Naive B cell (primary cell): ENCODE measurements around the gene MTCL3.

Source experiments
- ATAC-seq, 2 donors: fragments of 150-1000 bp; cut with Tn5 transposase; 2 replicates each; pipeline ENCODE4 v1.10.0; 2021; ENCODE audit warnings: low read depth in 2 of 2, mild to moderate bottlenecking in 2 of 2, moderate library complexity in 2 of 2
- DNase-seq: peaks from one replicate; pipeline ENCODE4 v3.0.0; 2022
- H3K27ac Mint-ChIP-seq, 6 donors: one replicate each; pipeline ENCODE4 v1.8.0; 2020 to 2022; ENCODE audit warnings: mild to moderate bottlenecking in 6 of 6, mixed read lengths in 6 of 6, moderate library complexity in 5 of 6, inconsistent platforms in 2 of 6
- H3K27me3 Mint-ChIP-seq, 3 donors: one replicate each; pipeline ENCODE4 v1.8.0; 2021 to 2022; ENCODE audit warnings: mixed read lengths in 3 of 3, mild to moderate bottlenecking in 1 of 3
- H3K36me3 Mint-ChIP-seq, 2 donors: one replicate each; pipeline ENCODE4 v1.8.0; 2020 to 2022; ENCODE audit warnings: mixed read lengths in 2 of 2, inconsistent platforms in 1 of 2, mild to moderate bottlenecking in 1 of 2
- H3K4me1 Mint-ChIP-seq, 3 donors: one replicate each; pipeline ENCODE4 v1.8.0; 2020 to 2022; ENCODE audit warnings: mixed read lengths in 3 of 3, inconsistent platforms in 1 of 3, mild to moderate bottlenecking in 1 of 3, moderate library complexity in 1 of 3
- H3K4me3 Mint-ChIP-seq, 8 donors: one replicate each; pipeline ENCODE4 v1.8.0; 2020 to 2022; ENCODE audit warnings: mild to moderate bottlenecking in 8 of 8, mixed read lengths in 8 of 8, moderate library complexity in 8 of 8, inconsistent platforms in 2 of 8
- H3K9me3 Mint-ChIP-seq, 7 donors: one replicate each; pipeline ENCODE4 v1.8.0; 2020 to 2022; ENCODE audit warnings: mixed read lengths in 7 of 7, mild to moderate bottlenecking in 5 of 7, inconsistent platforms in 2 of 7, moderate library complexity in 1 of 7

Gene MTCL3

GRCh38 chr6:127458222-127458621 is 60.9 kb downstream of the MTCL3 start:
- ATAC-seq, result no peak
- Mint-ChIP-seq H3K36me3 (no peaks in the 10 kb centered on the region), H3K4me1 (no peaks in the 10 kb centered on the region), H3K27me3 (peaks cover 0 to 6% (median 0%) of the 10 kb centered on the region in 3 donors), H3K27ac (no peak overlapping the region), H3K4me3 (no peak overlapping the region), H3K9me3 (no peaks in the 10 kb centered on the region)
- DNase-seq, result no peak

- Mint-ChIP-seq H3K27me3 (peaks cover 0 to 6% (median 0%) of the 10 kb centered on the region in 3 donors), H3K4me3 (no peak overlapping the region), H3K36me3 (no peaks in the 10 kb centered on the region), H3K4me1 (no peaks in the 10 kb centered on the region), H3K27ac (no peak overlapping the region), H3K9me3 (no peaks in the 10 kb centered on the region)
- ATAC-seq, result no peak
- DNase-seq, result no peak
Measured at GRCh38 chr6:127457456-127458064, 61.6 kb downstream of the MTCL3 start.

- ATAC-seq (no peak), DNase-seq (no peak)
- H3K27me3 Mint-ChIP-seq, result peaks cover 0 to 10% (median 0%) of the 10 kb centered on the region in 3 donors
- no peaks in the 10 kb centered on the region for H3K36me3 Mint-ChIP-seq
- no peak overlapping the region for H3K4me3 Mint-ChIP-seq
- no peak overlapping the region for H3K27ac Mint-ChIP-seq
- H3K9me3 Mint-ChIP-seq, result no peaks in the 10 kb centered on the region
- no peaks in the 10 kb centered on the region for H3K4me1 Mint-ChIP-seq
Measured at GRCh38 chr6:127456465-127456864, 62.7 kb downstream of the MTCL3 start.

- Mint-ChIP-seq H3K4me3 (no peak overlapping the region), H3K27me3 (peaks cover 0 to 11% (median 0%) of the 10 kb centered on the region in 3 donors), H3K27ac (no peak overlapping the region), H3K4me1 (no peaks in the 10 kb centered on the region), H3K36me3 (no peaks in the 10 kb centered on the region), H3K9me3 (no peaks in the 10 kb centered on the region)
- no peak for DNase-seq
- ATAC-seq, result no peak
Measured at GRCh38 chr6:127453845-127454619, 65.1 kb downstream of the MTCL3 start.

GRCh38 chr6:127452803-127453202 is 66.3 kb downstream of the MTCL3 start:
- Mint-ChIP-seq H3K36me3 (peaks cover 0 to 3% of the 10 kb centered on the region in 2 donors), H3K9me3 (no peaks in the 10 kb centered on the region), H3K27ac (no peak overlapping the region), H3K4me3 (no peak overlapping the region), H3K27me3 (peaks cover 0 to 11% (median 0%) of the 10 kb centered on the region in 3 donors), H3K4me1 (no peaks in the 10 kb centered on the region)
- no peak for ATAC-seq
- DNase-seq, result no peak

GRCh38 chr6:127451388-127451787 is 67.7 kb downstream of the MTCL3 start:
- Mint-ChIP-seq H3K27me3 (peaks cover 0 to 11% (median 0%) of the 10 kb centered on the region in 3 donors), H3K4me3 (no peak overlapping the region), H3K36me3 (peaks cover 0 to 4% of the 10 kb centered on the region in 2 donors), H3K4me1 (no peaks in the 10 kb centered on the region), H3K9me3 (no peaks in the 10 kb centered on the region), H3K27ac (no peak overlapping the region)
- no peak for ATAC-seq
- no peak for DNase-seq

GRCh38 chr6:127447780-127448179 is 71.4 kb downstream of the MTCL3 start:
- no peak for ATAC-seq
- no peak overlapping the region for H3K4me3 Mint-ChIP-seq

GRCh38 chr6:127446356-127446755 is 72.8 kb downstream of the MTCL3 start:
- peaks cover 0 to 4% of the 10 kb centered on the region in 2 donors for H3K36me3 Mint-ChIP-seq
- ATAC-seq (no peak), DNase-seq (no peak)
- no peaks in the 10 kb centered on the region for H3K4me1 Mint-ChIP-seq
- H3K4me3 Mint-ChIP-seq, result no peak overlapping the region
- no peak overlapping the region for H3K27ac Mint-ChIP-seq
- no peaks in the 10 kb centered on the region for H3K9me3 Mint-ChIP-seq
- H3K27me3 Mint-ChIP-seq, result peaks cover 0 to 7% (median 0%) of the 10 kb centered on the region in 3 donors

More at GRCh38 chr6:127447780-127448179, 71.4 kb downstream of the MTCL3 start:
- peaks cover 0 to 4% of the 10 kb centered on the region in 2 donors for H3K36me3 Mint-ChIP-seq
- peaks cover 0 to 7% (median 5%) of the 10 kb centered on the region in 3 donors for H3K27me3 Mint-ChIP-seq
- no peak overlapping the region for H3K27ac Mint-ChIP-seq
- H3K9me3 Mint-ChIP-seq, result no peaks in the 10 kb centered on the region
- no peak for DNase-seq
- no peaks in the 10 kb centered on the region for H3K4me1 Mint-ChIP-seq

GRCh38 chr6:127441881-127442280 is 77.3 kb downstream of the MTCL3 start:
- Mint-ChIP-seq H3K27ac (no peak overlapping the region), H3K36me3 (no peaks in the 10 kb centered on the region), H3K27me3 (peaks cover 4 to 12% (median 6%) of the 10 kb centered on the region in 3 donors)

GRCh38 chr6:127439718-127440117 is 79.4 kb downstream of the MTCL3 start:
- H3K27ac Mint-ChIP-seq, result no peak overlapping the region
- no peak overlapping the region for H3K4me3 Mint-ChIP-seq
- H3K9me3 Mint-ChIP-seq, result no peaks in the 10 kb centered on the region
- ATAC-seq (no peak), DNase-seq (no peak)
- H3K4me1 Mint-ChIP-seq, result no peaks in the 10 kb centered on the region
- H3K27me3 Mint-ChIP-seq, result peaks cover 4 to 12% (median 6%) of the 10 kb centered on the region in 3 donors
- no peaks in the 10 kb centered on the region for H3K36me3 Mint-ChIP-seq

More at GRCh38 chr6:127441881-127442280, 77.3 kb downstream of the MTCL3 start:
- H3K4me1 Mint-ChIP-seq, result no peaks in the 10 kb centered on the region
- H3K4me3 Mint-ChIP-seq, result no peak overlapping the region
- no peaks in the 10 kb centered on the region for H3K9me3 Mint-ChIP-seq
- no peak for DNase-seq
- no peak for ATAC-seq

GRCh38 chr6:127436578-127437110 is 82.5 kb downstream of the MTCL3 start:
- peaks cover 4 to 6% (median 5%) of the 10 kb centered on the region in 3 donors for H3K27me3 Mint-ChIP-seq
- no peaks in the 10 kb centered on the region for H3K4me1 Mint-ChIP-seq
- H3K36me3 Mint-ChIP-seq, result no peaks in the 10 kb centered on the region
- H3K9me3 Mint-ChIP-seq, result peaks cover 0 to under 1% (median 0%) of the 10 kb centered on the region in 7 donors
- H3K4me3 Mint-ChIP-seq, result no peak overlapping the region
- ATAC-seq (no peak), DNase-seq (no peak)
- H3K27ac Mint-ChIP-seq, result peak overlapping the region in 1 of 6 donors; percentile 73

GRCh38 chr6:127435626-127436220 is 83.4 kb downstream of the MTCL3 start:
- DNase-seq (no peak), ATAC-seq (no peak)
- no peak overlapping the region for H3K4me3 Mint-ChIP-seq
- no peaks in the 10 kb centered on the region for H3K36me3 Mint-ChIP-seq
- peaks cover 0 to 7% (median 0%) of the 10 kb centered on the region in 7 donors for H3K9me3 Mint-ChIP-seq
- peaks cover 4 to 6% (median 5%) of the 10 kb centered on the region in 3 donors for H3K27me3 Mint-ChIP-seq
- no peaks in the 10 kb centered on the region for H3K4me1 Mint-ChIP-seq
- peak overlapping the region in 1 of 6 donors; percentile 44 for H3K27ac Mint-ChIP-seq

GRCh38 chr6:127434651-127435050 is 84.5 kb downstream of the MTCL3 start:
- H3K4me3 Mint-ChIP-seq, result no peak overlapping the region
- no peak overlapping the region for H3K27ac Mint-ChIP-seq
- peaks cover 0 to 14% (median 0%) of the 10 kb centered on the region in 7 donors for H3K9me3 Mint-ChIP-seq
- H3K27me3 Mint-ChIP-seq, result peaks cover 2 to 6% (median 5%) of the 10 kb centered on the region in 3 donors
- H3K36me3 Mint-ChIP-seq, result no peaks in the 10 kb centered on the region
- DNase-seq (no peak), ATAC-seq (no peak)
- no peaks in the 10 kb centered on the region for H3K4me1 Mint-ChIP-seq
